NB4 (cell line): ENCODE data around the gene NELL2.
"Not testable (repeated sequence)": the region's sequence is repeated elsewhere in the genome, so short reads cannot be mapped to it uniquely, and the experiment has no call there.

Source experiments
- DNase-seq: peaks from one replicate; pipeline ENCODE4 v3.0.0; 2010; ENCODE audit warnings: low read depth
- H3K4me3 ChIP-seq: one replicate; pipeline ENCODE4 v1.5.1; 2011; ENCODE audit warnings: mild to moderate bottlenecking, low read depth, low read length, moderate library complexity
- CTCF ChIP-seq: IDR thresholded peaks from one replicate; pipeline ENCODE4 v1.5.1; 2012; ENCODE audit warnings: low read depth, low read length
- MAX ChIP-seq: IDR thresholded peaks from 2 replicates; pipeline ENCODE4 v1.6.1; 2011; ENCODE audit warnings: low read depth, low read length
- MYC ChIP-seq: IDR thresholded peaks from 2 replicates; pipeline ENCODE4 v1.6.1; 2011; ENCODE audit warnings: low read depth, low read length
- POLR2A ChIP-seq: IDR thresholded peaks from 2 replicates; pipeline ENCODE4 v1.6.1; 2011; ENCODE audit warnings: mild to moderate bottlenecking; ENCODE audit not compliant: insufficient read length; ENCODE audit errors: extremely low read depth

The NELL2 gene

GRCh38 chr12:44748950-44749468 is 127.1 kb downstream of the NELL2 start:
- no peak overlapping the region for H3K4me3 ChIP-seq
- DNase-seq: no peak
- TF ChIP-seq POLR2A (no peak), MAX (no peak), CTCF (no peak), MYC (no peak)

- not testable (repeated sequence) for DNase-seq
These were observed 134.7 kb downstream of the NELL2 start for GRCh38 chr12:44741292-44741980.

DNA sequence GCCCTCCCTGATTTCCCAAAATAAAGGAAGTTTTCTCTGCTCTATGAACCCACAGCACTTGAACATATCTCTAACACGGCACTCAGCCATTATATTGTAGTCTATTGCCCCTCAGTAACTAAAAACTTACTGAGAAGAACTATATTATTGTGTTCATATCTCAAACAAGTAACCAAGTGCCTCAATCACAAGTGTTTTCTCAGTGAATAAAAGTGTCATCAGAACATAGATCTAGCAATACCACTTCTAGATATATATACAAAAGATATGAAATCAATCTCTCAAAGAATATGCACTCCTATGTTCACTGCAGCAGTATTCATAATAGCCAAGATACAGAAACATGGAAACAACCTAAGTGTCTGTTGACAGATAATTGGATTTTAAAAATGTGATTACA is 138.1 kb downstream of the NELL2 start:
- no peak for DNase-seq

More at GRCh38 chr12:44741292-44741980, 134.7 kb downstream of the NELL2 start:
- H3K4me3 ChIP-seq: not testable (repeated sequence)

DNA sequence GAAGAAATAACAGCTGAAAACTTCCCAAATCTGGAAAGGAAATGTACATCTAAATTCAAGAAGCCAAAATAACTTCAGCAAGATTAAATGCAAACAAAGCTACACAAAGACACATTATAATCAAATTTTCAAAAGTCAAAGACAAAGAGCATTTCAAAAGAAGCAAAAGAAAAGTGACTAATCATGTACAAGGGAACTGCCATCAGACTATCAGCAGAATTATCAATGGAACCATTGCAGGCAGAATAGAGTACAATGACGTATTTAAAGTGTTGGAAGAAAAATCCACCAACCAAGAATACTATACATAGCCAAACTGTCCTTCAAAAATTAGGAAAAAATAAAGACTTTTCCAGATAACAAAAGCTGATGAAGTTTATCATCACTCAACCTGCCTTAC is 147.5 kb downstream of the NELL2 start:
- no peak for DNase-seq
- no peak overlapping the region for H3K4me3 ChIP-seq
- no peak for TF ChIP-seq CTCF
- TF ChIP-seq MYC: no peak
- TF ChIP-seq MAX: no peak
- TF ChIP-seq POLR2A: no peak

More for the DNA sequence above, 138.1 kb downstream of the NELL2 start:
- H3K4me3 ChIP-seq: no peak overlapping the region
- TF ChIP-seq POLR2A (no peak), MYC (no peak), CTCF (no peak), MAX (no peak)

DNA sequence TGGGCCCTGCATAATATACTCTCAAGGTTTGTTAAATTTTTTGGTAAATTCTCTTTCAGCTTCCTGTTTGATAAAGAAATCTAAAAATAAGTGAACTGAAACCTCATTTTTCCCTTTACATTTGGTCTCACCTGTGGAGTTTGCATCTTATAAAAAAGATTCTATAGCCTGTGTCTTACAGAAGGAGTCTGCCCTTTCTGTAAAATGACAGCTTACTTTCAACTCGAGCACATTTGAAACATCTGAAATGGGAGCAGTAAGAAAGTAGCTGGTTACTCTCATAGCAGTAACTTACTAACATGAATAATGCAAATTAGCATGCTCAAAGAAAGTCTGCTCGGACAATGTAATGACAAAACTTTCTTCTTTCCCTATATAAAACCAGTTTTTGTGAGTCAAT is 155.8 kb downstream of the NELL2 start:
- TF ChIP-seq CTCF (no peak), MYC (no peak)
- no peak overlapping the region for H3K4me3 ChIP-seq
- no peak for DNase-seq

- H3K4me3 ChIP-seq: no peak overlapping the region
- TF ChIP-seq CTCF (no peak), MAX (no peak), MYC (no peak), POLR2A (no peak)
- no peak for DNase-seq
These were observed 158.5 kb downstream of the NELL2 start for GRCh38 chr12:44717612-44718011.
